Activated CD4-positive, alpha-beta memory T cell treated with anti-CD3 and anti-CD28 coated beads for 36 hours (primary cell): ENCODE results near the gene ADH5. TPM values are rescaled to one million over a fixed set of nuclear protein-coding genes. Genes with fewer than 3 reads are reported as not detected.

Experiments
- CTCF ChIA-PET: fragments of 350-600 bp; sonication (Branson Sonifier 250); formaldehyde crosslinking; loops from one replicate; lab custom pipeline; 2021; ENCODE audit warnings: antibody characterized with exemption, inconsistent platforms; lab: Charles Lee
- POLR2A ChIA-PET: fragments of 350-600 bp; sonication (Branson Sonifier 250); formaldehyde crosslinking; loops from one replicate; lab custom pipeline; 2021; ENCODE audit warnings: antibody characterized with exemption; lab: Charles Lee
- DNase-seq: peaks from one replicate; pipeline ENCODE4 v3.0.0-alpha.2; 2020
- H3K27ac Mint-ChIP-seq: one replicate; pipeline ENCODE4 v1.8.0; 2021; ENCODE audit warnings: mixed read lengths
- H3K27me3 Mint-ChIP-seq: one replicate; pipeline ENCODE4 v1.8.0; 2021; ENCODE audit warnings: mixed read lengths
- H3K36me3 Mint-ChIP-seq: one replicate; pipeline ENCODE4 v1.8.0; 2021; ENCODE audit warnings: mixed read lengths
- H3K4me1 Mint-ChIP-seq: one replicate; pipeline ENCODE4 v1.8.0; 2021; ENCODE audit warnings: low read depth, mixed read lengths
- H3K4me3 Mint-ChIP-seq: one replicate; pipeline ENCODE4 v1.8.0; 2021; ENCODE audit warnings: mild to moderate bottlenecking, mixed read lengths
- H3K9me3 Mint-ChIP-seq: one replicate; pipeline ENCODE4 v1.8.0; 2021; ENCODE audit warnings: mixed read lengths
- intact Hi-C: fragments of 100-400 bp; cut with micrococcal nuclease; formaldehyde crosslinking; loops from one replicate; pipeline ENCODE4 v1.15.1; 2023
- total RNA-seq, 2 experiments: library from RNA; stranded (reverse); gene quantifications; one replicate each; pipeline ENCODE4 v1.2.3, GENCODE V29; 2021

Gene ADH5
- total RNA-seq, 2 experiments from 2014 or later: 112 to 119 TPM

DNA sequence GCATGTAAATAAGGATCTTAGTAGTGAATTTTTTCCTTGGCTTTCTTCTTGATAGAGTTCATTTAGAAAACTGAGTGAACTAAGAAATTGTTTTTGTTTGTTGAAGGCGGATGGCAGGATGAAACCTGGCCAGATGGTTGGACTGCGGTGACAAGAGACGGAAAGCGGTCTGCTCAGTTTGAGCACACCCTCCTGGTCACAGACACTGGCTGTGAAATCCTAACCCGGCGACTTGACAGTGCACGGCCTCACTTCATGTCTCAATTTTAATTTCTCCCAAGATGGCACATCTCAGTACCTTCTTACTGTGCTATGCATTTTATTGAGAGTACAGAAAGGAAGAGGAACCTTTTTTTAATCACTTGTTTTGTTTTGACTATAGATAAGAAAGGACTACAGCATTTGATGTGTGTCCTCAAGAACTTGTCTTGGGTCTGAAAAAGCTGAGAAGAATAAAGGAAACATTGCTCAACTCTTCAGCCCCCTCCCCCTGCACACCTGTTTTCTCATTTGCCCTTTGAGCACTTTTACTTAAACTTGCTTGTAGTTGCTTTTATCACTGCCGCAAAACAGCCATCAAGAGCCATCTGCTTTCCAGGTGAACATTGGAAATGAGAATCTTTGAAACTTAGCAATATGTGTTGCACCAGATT lies 27.4 kb downstream of the ADH5 start:
- no peak overlapping the region for H3K27ac Mint-ChIP-seq
- POLR2A ChIA-PET: no interaction called here
- intact Hi-C loops: no loop called here

DNA sequence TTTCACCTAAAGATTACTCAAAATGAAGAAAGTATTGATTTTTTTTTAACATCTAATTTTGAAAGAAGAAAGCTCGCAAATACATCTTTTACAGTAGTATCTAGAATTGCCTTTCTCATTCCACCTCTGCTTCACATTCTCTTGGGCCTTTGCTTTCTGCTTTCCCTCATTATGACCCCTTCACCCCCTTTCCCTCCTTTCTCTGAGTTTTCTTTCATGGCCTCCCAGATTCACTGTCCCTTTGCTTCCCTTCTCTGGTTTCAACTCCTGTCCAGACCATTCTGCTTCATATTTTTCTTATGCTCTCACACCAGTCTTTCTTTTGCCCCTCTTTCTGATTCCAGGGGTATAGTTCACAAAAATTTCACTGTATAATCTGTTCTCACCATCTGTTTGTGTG lies 29.0 kb downstream of the ADH5 start:
- POLR2A ChIA-PET: no interaction called here
- Mint-ChIP-seq H3K4me3 (no peak overlapping the region), H3K4me1 (peaks cover 21% of the 10 kb centered on the region), H3K27ac (no peak overlapping the region), H3K9me3 (no peaks in the 10 kb centered on the region), H3K27me3 (no peaks in the 10 kb centered on the region), H3K36me3 (peaks cover 29% of the 10 kb centered on the region)
- DNase-seq: no peak
- CTCF ChIA-PET: interaction anchor here (8.5 kb wide), 1 partner anchor 63 kb away, joined by 216 read pairs; the partner anchor contains the start of gene METAP1
- intact Hi-C loops: loop anchor here (10.0 kb wide), 1 partner anchor 795 kb away; the partner anchor contains the start of gene RAP1GDS1

More for the DNA sequence above, 27.4 kb downstream of the ADH5 start:
- Mint-ChIP-seq H3K4me1 (peaks cover 10% of the 10 kb centered on the region), H3K27me3 (no peaks in the 10 kb centered on the region), H3K36me3 (peaks cover 41% of the 10 kb centered on the region), H3K4me3 (no peak overlapping the region), H3K9me3 (peaks cover 5% of the 10 kb centered on the region)
- CTCF ChIA-PET: interaction anchor here (0.9 kb wide), 1 partner anchor 560 kb away, joined by 3 read pairs; no protein-coding TSS in a partner anchor
- DNase-seq: no peak

DNA sequence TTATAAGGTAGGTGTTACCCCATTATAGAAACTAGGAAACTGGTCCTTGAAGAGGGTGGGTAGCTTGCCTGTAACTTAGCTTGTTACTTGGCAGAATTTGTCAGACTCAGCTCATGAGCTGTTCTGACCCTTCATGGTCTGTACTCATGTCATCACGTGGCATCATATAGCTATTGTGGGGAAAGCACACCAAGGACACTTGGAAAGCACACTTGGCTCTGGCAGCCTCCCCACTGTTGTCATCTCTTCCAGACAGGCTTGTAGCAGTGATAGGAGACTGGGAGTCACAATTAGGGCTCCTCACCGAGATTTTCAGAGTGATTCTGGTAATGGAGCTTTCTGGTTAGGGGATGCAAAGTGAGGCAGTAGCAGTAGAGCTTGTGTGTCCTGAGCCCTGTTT lies 30.4 kb downstream of the ADH5 start:
- Mint-ChIP-seq H3K4me1 (peaks cover 33% of the 10 kb centered on the region), H3K36me3 (peaks cover 30% of the 10 kb centered on the region), H3K4me3 (no peak overlapping the region), H3K9me3 (no peaks in the 10 kb centered on the region), H3K27ac (no peak overlapping the region), H3K27me3 (no peaks in the 10 kb centered on the region)
- intact Hi-C loops: loop anchor here (10.0 kb wide), 1 partner anchor 793 kb away; the partner anchor contains the start of gene RAP1GDS1
- DNase-seq: no peak
- ChIA-PET POLR2A (no interaction called here), CTCF (interaction anchor here (3.6 to 8.5 kb wide), 2 partner anchors 62 to 347 kb away, joined by 14 to 216 read pairs; partner anchors contain the start of gene METAP1)

DNA sequence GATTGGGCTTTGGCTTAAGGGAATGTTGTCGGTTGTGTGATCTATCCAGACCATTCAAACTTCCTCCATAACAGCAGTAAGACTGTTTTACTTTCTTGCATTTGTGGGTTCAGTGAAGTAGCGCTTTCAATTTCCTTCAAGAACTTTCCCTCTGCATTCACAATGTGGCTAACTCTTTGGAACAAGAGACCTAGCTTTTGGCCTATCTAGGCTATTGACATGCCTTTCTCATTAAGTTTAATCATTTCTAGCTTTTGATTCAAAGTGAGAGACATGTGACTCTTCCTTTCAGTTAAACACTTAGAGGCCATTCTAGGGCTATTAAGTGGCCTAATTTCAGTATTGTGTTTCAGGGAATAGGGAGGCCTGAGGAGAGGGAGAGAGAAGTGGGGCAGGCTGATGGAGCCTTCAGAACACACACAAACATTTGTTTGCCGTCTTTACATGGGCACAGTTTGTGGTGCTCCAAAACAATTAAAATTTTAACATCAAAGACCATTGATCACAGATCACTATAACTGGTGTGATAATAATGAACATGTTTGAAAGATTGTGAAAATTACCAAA lies 34.1 kb downstream of the ADH5 start:
- Mint-ChIP-seq H3K9me3 (no peaks in the 10 kb centered on the region), H3K36me3 (peaks cover 38% of the 10 kb centered on the region), H3K27me3 (no peaks in the 10 kb centered on the region), H3K27ac (peak overlapping the region; percentile 73), H3K4me1 (peaks cover 42% of the 10 kb centered on the region), H3K4me3 (no peak overlapping the region)
- ChIA-PET POLR2A (interaction anchor here (0.6 to 1.6 kb wide), 2 partner anchors 59 to 185 kb away, joined by 3 to 14 read pairs; partner anchors contain the start of gene METAP1), CTCF (interaction anchor here (0.9 to 8.5 kb wide), 4 partner anchors 25 to 587 kb away, joined by 3 to 216 read pairs (median 4); partner anchors contain the start of gene METAP1)
- DNase-seq: no peak
- intact Hi-C loops: loop anchor here (1.0 to 10.0 kb wide), 6 partner anchors 192 to 912 kb away; partner anchors contain the start of genes RAP1GDS1 and STPG2

DNA sequence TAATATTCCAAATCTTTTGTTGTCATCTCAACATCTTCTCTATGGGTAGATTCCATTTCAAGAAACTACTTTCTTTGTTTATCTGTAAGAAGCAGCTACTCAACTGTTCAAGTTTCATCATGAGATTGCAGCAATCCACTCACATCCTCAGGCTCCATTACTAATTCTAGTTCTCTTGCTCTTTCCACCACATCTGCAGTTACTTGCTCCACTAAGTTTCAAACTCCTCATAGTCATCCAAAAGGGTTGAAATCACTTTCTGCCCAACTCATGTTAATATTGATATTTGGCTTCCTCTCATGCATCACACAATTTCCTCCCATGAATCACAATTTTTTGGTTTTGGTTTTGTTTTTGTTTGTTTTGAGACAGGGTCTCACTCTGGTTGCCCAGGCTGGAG lies 35.7 kb downstream of the ADH5 start:
- POLR2A ChIA-PET: interaction anchor here (1.0 to 1.2 kb wide), 2 partner anchors 57 to 124 kb away, joined by 4 to 5 read pairs; partner anchors contain the start of gene EIF4E
- Mint-ChIP-seq H3K27me3 (no peaks in the 10 kb centered on the region), H3K4me1 (peaks cover 42% of the 10 kb centered on the region), H3K27ac (peak overlapping the region; percentile 72), H3K9me3 (no peaks in the 10 kb centered on the region), H3K36me3 (peaks cover 37% of the 10 kb centered on the region), H3K4me3 (peak overlapping the region; percentile 4)
- DNase-seq: no peak
- CTCF ChIA-PET: interaction anchor here (0.7 to 8.5 kb wide), 3 partner anchors 21 to 585 kb away, joined by 3 to 216 read pairs (median 3); partner anchors contain the start of gene METAP1
- intact Hi-C loops: loop anchor here (1.0 to 10.0 kb wide), 10 partner anchors 10 to 911 kb away; partner anchors contain the start of genes RAP1GDS1 and STPG2

DNA sequence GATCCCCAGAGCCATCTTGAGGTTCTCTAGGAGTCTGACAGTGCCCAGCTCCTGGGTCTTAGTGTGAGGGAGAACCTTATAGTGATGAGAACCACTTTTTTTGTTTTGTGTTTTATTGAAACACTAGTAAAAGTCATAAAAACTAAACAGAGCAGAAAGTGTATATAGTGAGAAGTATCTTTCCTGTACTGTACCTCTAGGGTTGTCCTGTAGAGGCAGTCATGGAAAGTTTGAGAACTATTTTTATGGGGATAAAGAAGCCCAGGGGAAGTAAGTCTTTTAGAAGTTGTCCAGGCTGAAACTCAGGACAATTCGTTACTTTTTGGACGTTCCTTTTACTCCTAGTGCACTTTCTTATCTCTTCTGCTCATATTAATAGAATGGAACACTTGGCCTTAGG lies 40.9 kb downstream of the ADH5 start:
- Mint-ChIP-seq H3K27me3 (no peaks in the 10 kb centered on the region), H3K9me3 (no peaks in the 10 kb centered on the region), H3K36me3 (peaks cover 40% of the 10 kb centered on the region), H3K27ac (peak overlapping the region; percentile 53), H3K4me3 (no peak overlapping the region), H3K4me1 (peaks cover 21% of the 10 kb centered on the region)
- intact Hi-C loops: no loop called here
- ChIA-PET CTCF (interaction anchor here (1.2 kb wide), 1 partner anchor 9 kb away, joined by 5 read pairs; no protein-coding TSS in a partner anchor), POLR2A (no interaction called here)
- DNase-seq: no peak

DNA sequence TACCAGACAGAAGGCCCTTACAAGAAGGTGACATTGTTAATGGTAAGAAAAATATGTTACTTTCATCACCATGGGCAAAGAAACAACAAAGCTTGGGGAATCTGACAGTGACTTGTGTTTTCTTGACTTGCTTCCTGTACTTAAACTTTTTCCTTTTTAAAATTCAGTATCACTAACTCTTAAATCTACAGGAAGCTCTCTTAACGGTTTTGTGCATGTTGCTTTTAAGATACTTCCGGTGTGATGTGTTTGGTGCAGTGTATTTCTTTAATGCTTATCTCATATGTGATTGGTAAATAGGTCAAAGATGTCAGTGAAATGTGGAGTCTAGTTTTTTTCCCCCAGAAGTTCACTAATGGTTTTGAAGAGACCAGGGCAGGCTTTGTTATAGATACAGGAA lies 45.2 kb downstream of the ADH5 start:
- POLR2A ChIA-PET: no interaction called here
- Mint-ChIP-seq H3K9me3 (peaks cover 1% of the 10 kb centered on the region), H3K27ac (peak overlapping the region; percentile 82), H3K4me3 (no peak overlapping the region), H3K27me3 (no peaks in the 10 kb centered on the region), H3K36me3 (peaks cover 28% of the 10 kb centered on the region), H3K4me1 (peaks cover 17% of the 10 kb centered on the region)
- CTCF ChIA-PET: interaction anchor here (0.9 kb wide), 1 partner anchor 13 kb away, joined by 4 read pairs; no protein-coding TSS in a partner anchor
- no peak for DNase-seq
- intact Hi-C loops: loop anchor here (1.0 kb wide), 1 partner anchor 9 kb away; no protein-coding TSS in a partner anchor

DNA sequence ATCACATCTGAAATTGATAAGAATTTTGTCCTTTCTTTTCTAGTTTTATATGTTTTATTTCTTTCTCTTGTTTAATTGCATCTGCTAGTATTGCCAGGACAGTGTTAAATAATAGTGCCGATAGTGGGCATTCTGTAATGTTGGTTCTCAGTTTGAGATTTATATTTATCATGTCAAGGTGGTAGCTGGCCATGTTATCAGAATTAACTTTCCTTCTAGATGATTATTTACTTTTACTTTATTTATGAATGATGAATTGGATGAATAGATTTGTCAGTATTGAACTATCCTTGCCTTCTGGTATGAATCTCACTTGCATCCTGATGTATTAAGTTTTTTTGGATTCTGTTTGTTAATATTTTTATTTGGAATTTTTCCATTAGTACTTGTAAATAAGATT lies 50.4 kb downstream of the ADH5 start:
- Mint-ChIP-seq H3K4me1 (peaks cover 11% of the 10 kb centered on the region), H3K36me3 (peaks cover 46% of the 10 kb centered on the region), H3K27ac (no peak overlapping the region), H3K27me3 (no peaks in the 10 kb centered on the region), H3K9me3 (peaks cover 12% of the 10 kb centered on the region), H3K4me3 (no peak overlapping the region)
- intact Hi-C loops: no loop called here
- ChIA-PET POLR2A (no interaction called here), CTCF (interaction anchor here (0.6 kb wide), 1 partner anchor 8 kb away, joined by 3 read pairs; no protein-coding TSS in a partner anchor)
- no peak for DNase-seq

DNA sequence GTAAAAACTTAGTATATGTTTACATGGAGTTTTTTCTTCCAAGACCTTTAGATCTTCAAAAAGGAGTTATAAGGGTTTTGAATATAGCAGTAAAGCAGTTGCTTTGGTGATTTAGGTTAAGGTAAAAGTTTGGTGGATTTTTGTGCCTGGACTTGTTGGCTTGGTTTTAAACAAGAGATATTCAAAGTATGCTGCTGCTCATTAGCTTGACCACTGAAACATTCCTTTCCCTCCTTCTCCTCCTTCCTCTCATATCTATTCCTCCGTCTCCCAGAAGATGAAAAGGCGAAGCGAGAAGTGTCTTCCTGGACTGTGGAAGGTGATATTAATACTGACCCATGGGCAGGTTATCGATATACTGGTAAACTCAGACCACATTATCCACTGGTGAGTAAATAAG lies 54.6 kb downstream of the ADH5 start:
- intact Hi-C loops: no loop called here
- ChIA-PET POLR2A (no interaction called here), CTCF (no interaction called here)
- Mint-ChIP-seq H3K27me3 (no peaks in the 10 kb centered on the region), H3K27ac (no peak overlapping the region), H3K4me3 (no peak overlapping the region), H3K36me3 (peaks cover 40% of the 10 kb centered on the region), H3K4me1 (peaks cover 13% of the 10 kb centered on the region), H3K9me3 (peaks cover 12% of the 10 kb centered on the region)
- DNase-seq: no peak

DNA sequence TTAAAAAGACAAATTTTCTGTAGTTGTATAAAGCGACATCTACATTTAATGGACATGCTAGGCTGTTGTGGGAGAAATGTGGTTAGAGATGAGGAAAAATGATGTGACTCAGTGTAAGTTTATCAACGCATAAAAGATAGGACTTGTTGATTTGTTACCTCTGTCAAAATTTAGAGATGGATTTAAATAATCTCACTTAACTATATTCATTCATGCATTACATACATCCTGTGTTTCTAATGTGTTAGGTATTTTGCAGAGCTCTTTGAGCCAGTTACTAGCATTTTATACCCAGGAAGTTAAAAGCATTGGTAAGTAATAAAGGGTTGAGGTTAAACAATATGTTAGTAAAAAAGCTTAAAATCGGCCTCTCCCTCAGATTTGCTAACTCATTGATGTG lies 58.7 kb downstream of the ADH5 start:
- Mint-ChIP-seq H3K4me1 (peaks cover 42% of the 10 kb centered on the region), H3K4me3 (no peak overlapping the region), H3K27me3 (no peaks in the 10 kb centered on the region), H3K9me3 (no peaks in the 10 kb centered on the region), H3K27ac (no peak overlapping the region), H3K36me3 (peaks cover 12% of the 10 kb centered on the region)
- intact Hi-C loops: loop anchor here (2.0 kb wide), 1 partner anchor 23 kb away; no protein-coding TSS in a partner anchor
- DNase-seq: no peak
- POLR2A ChIA-PET: no interaction called here
- CTCF ChIA-PET: interaction anchor here (0.7 to 2.3 kb wide), 6 partner anchors 24 to 563 kb away, joined by 3 to 11 read pairs (median 4); partner anchors contain the start of gene METAP1

DNA sequence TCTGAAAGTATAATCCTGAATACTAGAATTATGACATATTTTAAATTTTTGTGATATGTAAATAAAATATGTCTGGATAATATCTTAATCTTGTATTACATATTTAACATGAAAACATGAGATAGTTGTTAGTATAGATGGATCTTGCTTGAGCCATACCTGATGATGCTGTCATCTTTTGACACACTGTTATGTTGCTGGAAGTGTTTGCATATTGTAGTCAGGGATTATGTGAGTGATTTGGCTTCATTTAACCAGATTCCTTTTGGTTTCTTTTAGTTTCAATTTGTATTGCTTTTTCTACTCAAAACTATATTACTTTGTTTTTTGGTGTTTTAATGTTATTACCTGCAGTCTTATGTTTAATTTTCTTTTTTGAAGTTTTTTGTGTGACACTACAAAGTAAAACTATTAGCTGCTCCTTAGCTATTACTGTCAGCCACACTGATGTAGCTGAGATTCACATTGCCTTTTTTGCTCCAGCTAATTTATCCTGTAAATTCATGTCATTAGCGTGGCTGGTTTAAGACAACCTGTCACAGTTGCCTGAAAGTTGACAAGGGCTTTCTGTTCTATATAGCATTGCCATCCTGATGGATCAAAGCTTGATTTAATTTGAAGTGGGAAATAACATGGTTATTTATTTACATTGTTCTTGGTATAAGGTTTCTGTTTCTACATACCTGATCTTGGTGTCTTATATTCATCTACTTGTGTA lies 59.4 kb downstream of the ADH5 start:
- intact Hi-C loops: loop anchor here (2.0 kb wide), 1 partner anchor 24 kb away; no protein-coding TSS in a partner anchor
- H3K4me3 Mint-ChIP-seq: no peak overlapping the region
- H3K27ac Mint-ChIP-seq: no peak overlapping the region
- peaks cover 48% of the 10 kb centered on the region for H3K4me1 Mint-ChIP-seq
- peaks cover 8% of the 10 kb centered on the region for H3K36me3 Mint-ChIP-seq
- H3K27me3 Mint-ChIP-seq: no peaks in the 10 kb centered on the region
- ChIA-PET POLR2A (no interaction called here), CTCF (interaction anchor here (0.7 to 2.3 kb wide), 6 partner anchors 25 to 562 kb away, joined by 3 to 11 read pairs (median 4); partner anchors contain the start of gene METAP1)
- DNase-seq: no peak
- H3K9me3 Mint-ChIP-seq: no peaks in the 10 kb centered on the region
